GM21786 (cell line): Measurements from ENCODE around the gene KRT72.

Experiments used
- ATAC-seq: cut with Tn5 transposase; IDR thresholded peaks from one replicate; pipeline ENCODE4 v1.9.1; 2021; ENCODE audit not compliant: unreplicated experiment

KRT72 gene

DNA sequence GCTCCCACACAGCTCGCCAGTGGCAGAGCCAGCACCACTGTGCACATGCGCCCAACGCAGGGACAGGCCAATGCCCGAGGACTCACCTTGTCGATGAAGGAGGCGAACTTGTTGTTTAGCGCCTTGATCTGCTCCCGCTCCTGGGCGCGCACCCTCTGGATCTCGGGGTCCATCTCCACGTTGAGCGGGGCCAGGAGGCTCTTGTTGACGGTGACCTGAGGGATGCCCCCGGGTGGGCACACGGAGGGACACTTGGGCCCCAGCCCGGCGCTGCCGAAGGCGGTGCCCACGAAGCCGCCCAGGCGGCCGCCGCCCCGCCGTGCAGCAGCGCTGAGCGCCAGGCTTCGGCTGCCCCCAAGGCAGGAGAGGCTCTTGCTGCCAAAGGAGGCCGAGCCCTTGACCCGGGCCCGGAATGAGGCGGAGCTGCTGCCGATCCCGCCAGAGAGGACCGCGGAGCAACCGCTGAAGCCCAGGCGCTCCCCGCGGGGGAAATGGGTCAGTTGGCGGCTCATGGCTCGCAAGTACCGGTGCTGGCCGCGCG is at the start of gene KRT72:
KRT72 (minus strand) TSS at position 523 of the 541 bp plus-strand sequence; CDS start at position 512, 11 bp downstream.
- ATAC-seq = no peak

DNA sequence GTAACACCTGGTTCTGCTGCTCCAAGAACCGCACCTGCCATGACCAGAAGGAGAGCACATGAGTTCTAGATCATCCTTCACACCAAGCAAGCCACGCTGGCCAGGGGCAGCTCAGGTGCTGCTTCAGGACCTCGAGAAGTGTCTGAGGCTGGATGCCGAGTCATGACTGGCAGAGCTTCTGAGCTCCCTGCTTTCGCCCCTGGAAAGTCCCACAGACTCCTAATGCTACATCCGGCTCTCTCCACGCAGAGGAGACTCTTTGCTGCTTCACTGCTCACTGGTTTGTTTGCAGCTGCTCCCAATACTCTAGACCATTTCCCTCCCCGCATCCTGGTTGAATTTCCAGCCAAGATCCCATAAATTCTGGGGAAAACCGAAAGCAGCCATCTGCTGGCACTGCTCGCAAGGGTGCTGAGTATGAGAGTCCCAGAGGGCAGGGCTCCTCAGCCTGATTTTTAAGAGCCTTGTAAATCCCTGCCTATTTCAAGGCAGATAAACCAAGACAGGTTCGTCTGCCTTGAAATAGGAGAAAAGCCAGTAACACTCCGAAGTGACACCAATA is 49.3 kb upstream of the KRT72 start:
- no peak for ATAC-seq

DNA sequence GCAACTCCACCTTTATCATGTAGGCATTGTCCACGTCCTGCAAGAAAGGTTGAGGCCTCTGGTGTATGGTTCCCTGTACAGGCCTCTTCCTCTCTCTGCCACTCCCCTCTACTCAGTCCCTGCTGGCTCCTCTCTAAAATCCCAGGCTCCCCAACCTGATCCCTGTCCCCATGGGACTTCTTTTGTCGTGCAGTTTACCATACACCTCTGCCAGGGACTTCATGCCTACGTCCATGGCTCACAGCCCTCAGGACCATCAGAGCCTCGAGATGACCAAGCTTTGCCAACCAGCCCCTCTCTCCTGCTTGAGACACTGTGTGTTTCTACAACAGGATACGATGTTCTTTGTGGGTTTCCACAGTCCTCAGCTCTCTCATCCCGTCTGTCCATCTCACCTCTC is 47.8 kb upstream of the KRT72 start:
- no peak for ATAC-seq

DNA sequence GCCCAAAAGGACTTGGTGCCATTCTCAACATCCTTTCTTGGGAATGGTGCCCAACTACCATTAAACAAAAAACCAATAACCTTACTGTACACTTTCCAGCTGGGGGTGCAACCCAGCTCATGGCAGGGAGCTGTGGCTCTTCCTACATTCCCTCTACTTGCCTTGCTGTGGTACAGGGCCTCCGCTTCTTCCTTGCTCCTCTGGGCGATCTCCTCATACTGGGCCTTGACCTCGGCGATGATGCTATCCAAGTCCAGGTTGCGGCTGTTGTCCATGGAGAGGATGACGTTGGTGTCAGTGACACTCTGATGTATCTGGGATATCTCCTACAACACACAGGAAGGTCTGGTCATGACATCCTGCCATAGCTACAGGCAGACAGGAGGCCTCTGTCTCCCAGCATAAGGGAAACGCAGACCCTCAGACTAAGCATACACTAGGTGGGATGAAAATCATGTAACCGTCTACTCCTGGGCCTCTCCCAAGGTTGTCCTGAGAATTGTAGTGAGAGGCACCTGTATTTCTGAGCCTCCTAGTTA is 46.8 kb upstream of the KRT72 start:
- ATAC-seq = no peak

DNA sequence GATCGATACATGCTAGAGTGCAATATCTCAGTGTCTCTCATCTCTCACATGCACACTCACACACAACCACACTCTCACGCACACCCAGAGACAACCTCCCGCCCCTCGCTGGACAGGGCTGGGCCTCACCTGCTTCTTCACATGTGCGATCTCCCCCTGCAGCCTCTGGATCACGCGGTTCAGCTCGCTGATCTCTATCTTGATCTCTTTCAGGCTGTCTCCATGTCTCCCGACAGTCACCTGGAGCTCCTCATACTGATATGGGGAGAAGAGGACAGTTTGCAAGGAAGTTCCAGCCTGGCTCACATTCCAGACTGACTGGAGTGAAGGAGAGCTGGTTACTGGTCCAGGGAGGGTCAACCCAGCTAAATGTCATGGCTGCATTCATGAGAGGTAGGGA is 46.3 kb upstream of the KRT72 start:
- no peak for ATAC-seq

DNA sequence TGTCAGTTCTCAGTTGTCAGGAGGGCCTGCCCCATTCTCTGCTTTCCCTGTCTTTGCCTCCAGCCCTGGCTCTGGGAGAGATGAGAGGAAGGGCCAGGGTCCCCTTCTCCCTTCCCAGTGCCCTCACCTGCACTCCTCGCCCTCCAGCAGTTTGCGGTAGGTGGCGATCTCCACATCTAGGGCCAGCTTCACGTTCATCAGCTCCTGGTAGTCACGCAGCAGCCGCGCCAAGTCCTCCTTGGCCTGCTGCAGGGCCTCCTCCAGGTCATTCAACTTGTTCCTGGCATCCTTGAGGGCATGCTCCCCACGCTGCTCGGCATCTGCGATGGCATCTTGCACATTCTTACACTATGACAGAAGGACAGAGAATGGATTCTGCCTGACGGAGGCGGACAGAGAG is 45.4 kb upstream of the KRT72 start:
- no peak for ATAC-seq

DNA sequence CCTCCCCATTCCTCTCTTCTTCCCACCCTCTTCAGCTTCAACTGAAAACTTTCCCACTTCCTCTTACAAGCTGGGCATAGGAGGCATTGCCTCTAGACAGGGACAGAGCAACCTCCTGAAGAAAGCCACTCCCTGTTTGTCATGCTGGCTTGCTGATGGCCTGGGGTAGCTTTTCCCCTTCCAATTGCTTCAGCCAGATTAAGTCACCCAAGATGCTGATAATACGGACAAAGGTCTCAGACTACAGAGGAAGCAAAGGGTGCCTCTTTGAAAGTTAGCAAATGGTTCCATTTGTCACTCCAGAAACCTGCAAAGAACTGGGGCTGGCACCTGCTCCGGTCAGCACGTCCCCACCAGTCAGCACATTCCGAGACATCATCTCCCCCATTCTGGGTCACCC is 44.7 kb upstream of the KRT72 start:
- no peak for ATAC-seq

DNA sequence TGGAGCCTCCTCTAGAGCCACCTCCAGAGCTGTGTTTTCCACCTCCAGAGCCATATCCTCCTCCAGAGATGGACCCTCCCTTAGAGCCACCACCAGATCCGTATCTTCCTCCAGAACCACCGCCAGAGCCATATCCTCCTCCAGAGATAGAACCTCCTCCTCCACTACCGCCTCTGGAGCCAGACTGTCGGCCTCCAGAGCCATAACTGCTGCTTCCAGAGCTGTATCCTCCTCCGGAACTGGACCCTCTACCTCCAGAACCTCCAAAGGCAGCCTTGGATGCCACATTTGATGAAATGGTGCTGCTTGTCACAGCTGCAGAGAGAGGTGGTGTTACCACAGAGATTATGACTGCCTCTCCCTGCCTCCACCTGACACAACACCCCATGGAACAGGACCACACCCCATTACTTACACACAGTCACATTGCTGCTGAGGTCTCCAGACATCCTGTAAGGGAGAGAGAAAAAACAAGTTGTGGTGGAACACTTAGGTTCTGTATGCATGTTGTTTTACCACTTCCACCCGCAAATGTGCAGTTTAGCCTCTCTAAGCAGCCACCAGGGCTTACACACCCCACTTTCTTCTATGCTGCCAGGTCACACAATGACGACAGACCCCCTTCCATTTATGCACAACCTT is 44.0 kb upstream of the KRT72 start:
- no peak for ATAC-seq

DNA sequence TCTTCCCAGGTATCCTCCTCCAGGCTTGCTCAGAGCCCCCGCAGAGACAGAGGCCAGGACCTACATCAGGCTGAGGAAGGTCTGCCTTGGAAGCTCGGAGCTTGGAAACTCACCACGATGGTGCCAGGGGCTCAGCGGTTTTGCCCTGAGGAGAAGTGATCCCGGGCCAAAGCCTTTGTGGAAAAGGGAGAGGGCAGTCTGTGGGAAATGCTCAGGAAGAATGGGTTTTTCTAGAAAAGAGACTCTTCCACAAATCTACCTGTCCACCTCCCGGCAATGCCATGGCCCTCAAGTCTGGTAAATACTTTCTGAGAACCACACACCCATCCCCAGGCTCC is 42.8 kb upstream of the KRT72 start:
- no peak for ATAC-seq

DNA sequence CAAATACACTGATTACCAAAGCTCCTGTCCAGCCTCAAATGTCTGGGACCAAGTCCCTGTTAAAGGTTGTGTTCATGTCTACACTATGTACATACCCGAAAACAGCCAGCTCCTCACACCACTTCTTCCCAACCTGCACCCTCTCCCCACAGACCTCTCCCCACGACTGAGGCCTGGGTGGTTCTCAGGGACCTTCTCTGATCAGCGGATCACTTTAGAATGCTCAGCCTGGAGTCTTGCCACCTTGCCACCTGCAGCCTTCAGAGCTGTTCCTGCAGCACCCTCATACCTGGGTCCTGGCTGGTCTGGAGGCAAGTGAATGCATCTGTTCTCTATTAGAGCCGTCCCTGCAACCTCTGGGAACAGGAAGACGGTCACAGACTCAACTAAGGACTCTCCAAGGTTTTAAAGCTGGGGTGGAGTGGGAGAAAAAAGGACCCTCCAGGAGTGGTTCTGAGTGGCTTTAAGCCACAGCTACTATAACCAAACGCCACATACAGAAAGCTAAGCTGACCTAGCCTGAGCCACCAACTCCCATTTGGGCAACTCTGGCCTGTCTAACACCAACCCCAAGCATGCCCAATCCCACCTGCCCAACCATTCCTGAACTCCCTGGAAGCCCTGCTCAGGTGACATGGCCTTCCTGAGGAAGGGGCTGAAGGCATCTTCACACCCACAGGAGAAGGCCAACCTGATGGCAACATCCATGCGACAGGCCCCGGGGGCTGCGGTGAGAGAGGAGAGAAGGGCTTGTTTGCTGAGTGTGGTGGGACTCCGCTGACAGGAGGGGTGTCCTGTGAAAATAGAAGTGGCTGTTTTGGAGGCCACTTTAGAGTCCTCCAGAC is 42.2 kb upstream of the KRT72 start:
- no peak for ATAC-seq

DNA sequence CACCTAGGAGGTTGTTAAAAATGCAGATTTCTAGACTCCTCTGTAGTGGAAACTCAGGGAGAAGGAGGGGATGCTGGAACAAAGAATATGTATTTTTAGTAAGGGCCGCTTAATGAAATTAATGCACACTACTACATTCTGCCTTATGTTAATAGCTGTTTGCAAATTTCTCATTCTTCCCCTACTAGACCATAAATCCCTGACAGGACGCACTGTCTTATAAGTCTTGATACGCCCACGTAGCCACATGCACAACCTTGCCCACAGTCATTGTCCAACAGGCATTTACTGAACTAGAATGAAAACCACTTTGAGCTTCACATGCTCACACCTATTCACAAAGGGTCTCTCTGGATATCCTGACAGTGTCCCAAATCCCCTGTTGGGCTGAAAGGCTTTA is 40.2 kb upstream of the KRT72 start:
- ATAC-seq = no peak

DNA sequence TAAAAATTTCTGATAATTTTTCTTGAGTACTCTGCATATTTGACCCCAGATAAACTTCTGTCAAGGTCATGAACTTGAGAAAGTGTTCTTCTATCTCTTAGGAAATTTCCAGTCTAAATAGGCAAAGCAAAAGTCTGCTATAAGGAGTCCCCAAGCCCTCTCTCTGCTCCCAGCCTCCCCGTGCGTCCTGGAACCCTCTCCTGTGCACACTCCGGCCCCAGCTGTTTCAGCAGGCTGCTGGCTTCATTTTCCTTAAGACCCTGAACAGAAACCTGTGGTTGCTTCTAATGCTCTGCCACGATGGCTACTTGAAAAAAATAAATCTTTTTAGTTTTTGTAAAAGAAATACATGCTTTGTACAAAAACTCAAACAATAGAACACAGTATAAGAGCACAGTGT is 36.0 kb upstream of the KRT72 start:
- no peak for ATAC-seq

DNA sequence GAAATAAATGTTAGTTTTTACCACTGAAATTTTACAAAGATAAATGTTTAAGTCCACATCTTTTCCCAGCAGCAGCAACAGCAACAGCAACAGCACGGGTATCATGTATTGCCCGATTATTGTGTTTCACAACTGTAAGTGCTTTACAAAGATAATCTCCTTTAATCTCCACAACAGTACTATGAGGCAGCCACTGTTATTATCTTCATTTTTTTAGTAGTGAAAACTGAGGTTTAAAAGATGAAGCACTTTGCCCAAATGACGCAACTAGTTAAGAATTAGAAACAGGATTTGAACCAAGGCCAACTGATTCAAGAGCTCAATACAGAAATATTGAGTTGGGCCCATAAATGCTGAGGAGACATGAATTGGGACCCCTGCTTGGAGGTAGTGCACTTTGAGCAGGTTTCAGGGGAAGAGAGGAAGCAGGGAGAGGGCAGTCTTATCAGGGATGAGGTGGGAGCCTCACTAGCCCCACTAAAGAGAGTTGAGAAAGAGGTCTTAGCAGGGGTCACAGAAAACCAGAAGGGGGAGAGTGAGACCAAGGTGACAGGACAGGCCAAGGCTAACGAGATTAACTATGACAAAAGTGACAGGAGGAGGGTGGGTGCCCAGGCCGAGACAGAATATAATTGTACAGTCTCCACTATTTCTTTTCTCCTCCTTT is 35.5 kb upstream of the KRT72 start:
- ATAC-seq = no peak

DNA sequence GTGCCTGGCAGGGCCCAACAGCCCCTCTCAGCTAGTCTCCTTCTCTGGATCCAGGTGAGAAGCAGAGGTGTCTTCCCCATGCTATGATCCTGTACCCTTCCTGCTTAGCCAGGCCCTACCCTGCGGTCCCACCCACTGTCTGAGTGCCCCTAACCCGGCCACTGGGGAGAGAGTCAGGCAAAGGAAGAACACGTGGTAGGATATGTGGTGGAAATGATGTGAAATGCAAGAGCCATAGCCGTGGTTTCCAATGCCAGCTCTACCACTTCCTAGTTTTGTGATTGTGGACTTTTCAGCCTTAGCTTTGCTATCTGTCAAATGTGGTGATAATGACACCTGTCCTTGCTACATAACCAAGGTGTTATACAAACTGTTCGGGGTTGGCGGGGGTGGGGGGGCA is 34.9 kb upstream of the KRT72 start:
- no peak for ATAC-seq

DNA sequence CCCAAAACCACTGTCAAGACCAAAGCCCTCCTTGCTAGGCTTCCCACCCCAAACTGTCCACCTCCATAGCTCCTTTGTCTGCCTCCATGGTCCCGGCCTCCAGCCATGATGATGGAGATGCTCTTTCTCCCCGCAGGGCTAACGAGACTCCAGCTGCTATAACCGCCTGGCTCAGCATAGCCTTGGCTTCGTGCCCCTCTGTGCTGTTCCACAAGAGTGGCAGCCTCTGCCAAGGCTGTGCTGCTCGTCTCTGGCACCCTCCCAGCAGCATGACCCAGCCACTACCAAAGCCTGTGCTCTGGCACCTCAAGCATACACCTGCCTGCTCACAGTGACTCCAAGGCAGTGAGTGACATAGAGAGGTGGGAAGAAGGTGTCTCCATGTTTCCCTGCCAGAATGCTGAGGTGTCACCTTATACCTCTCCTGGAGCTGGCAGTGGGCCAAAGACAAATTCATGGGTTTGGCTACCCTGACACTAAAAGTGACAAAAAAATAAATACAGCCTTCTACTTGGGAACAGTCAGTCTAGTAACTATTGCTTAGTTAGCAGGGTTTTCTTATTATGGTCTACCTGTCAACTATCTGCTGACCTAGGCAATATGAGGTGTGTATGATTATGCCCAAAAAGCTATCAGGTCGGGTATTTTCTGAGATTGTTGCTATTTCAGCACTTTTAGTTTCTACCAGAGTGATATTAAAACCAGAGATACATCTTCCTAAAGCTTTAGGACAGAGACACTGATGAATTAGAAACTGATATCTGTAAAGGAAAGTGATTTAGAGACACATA is 33.2 kb upstream of the KRT72 start:
- ATAC-seq = no peak

DNA sequence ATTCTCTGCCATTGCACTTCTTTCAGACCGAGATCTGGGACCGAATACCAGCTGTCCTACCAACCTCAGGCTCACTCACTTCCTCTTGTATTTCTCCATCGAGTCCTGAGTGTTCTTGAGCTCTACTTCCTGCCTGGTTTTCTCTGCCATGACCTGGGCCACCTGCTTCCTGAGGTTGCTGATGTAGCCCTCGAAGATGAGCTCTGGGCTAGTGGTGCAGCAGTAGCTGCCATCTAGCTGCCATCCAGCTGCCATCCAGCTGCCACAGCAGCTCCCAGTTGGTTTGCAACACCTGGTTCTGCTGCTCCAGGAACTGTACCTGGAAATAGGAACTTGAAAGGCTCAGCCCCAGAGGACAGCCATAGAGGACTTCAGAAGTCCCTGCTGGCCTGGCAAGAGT is 32.1 kb upstream of the KRT72 start:
- no peak for ATAC-seq

DNA sequence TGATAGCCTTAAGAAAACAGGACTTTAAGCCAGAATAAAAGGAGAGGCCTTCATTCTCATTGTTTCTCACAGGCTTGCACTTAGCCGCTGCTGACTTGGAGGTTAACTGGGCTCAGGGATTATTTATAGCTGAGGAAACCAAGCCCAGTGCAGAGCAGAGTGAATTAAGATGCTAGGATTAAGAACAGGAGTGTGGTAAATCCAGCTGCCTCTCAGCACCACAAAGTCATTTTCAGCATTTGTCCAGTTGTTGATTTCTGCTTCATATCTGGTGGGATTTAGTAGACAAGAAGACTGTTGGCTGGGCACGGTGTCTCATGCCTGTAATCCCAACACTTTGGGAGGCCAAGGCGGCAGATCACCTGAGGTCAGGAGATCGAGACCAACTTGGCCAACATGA is 31.4 kb upstream of the KRT72 start:
- ATAC-seq = no peak

DNA sequence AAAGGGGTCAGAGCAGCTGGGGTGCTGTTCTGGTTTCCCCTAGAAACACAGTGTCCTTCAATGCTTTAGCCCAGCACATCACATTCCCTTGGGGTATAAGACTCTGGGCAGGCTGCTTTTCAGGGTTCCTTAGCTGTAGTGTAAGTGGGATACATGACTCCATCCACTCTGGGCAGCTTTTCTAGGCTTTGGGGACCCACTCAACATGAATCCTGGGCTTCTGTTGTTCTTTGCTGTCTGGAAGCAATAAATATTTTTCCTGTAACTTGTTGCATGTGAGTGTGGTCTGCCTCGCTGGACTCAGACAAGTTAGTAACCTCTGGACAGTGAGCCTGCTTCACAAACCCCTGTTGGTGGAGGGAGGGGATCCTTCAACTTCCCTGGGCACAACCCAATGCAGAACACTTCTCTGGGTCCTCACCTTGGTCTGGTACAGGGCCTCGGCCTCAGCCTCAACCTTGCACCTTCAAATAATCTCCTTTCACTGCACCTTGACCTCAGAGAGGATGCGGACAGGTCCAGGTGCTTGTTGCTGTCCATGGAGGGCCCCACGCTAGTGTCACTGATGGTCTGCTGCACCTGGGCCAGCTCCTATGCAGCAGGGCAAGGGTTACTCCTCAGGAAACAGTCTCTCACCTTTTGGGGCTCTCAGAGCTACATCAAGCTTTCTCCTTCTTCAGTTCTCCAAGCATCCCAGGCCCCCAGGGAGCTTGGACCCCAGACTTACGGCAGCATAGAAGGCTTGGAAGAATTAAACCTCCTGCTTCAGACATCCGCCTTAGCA is 30.6 kb upstream of the KRT72 start:
- ATAC-seq = no peak

DNA sequence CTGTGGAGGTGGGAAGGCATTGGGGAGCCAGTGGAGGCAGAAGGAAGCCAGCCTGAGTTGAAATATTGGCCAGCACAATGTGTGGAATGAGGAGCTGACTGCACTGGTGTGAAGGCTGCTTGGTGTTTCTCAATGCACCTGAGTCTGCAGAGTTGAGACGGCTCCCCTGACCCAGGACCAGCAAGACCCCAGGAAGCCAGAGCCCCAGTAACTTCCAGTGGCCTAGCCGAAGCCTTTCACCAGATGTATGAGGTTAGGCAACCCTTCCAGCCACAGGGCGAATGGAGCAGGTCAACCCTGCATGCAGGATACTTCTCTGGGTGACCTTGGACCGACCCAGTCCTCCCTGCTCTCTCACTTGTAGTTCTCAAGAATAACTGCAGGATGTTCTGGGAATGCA is 30.0 kb upstream of the KRT72 start:
- ATAC-seq = no peak
